Fibroblast of the aortic adventitia (primary cell): ENCODE results near the gene CDC42BPB. TPM values are rescaled to one million over a fixed set of nuclear protein-coding genes. Genes with fewer than 3 reads are reported as not detected.

Experiments used
- DNase-seq: peaks from one replicate; pipeline ENCODE4 v3.0.0-alpha.2; 2010; ENCODE audit warnings: low read depth
- H3K4me3 ChIP-seq: 2 replicates; pipeline ENCODE4 v1.5.1; 2011; ENCODE audit warnings: low read depth, mild to moderate bottlenecking, control low read depth, low read length, moderate library complexity
- total RNA-seq: library from RNA; depleted of rRNA; stranded (reverse); fragments of >200 nt; gene quantifications from 2 replicates; pipeline ENCODE4 v1.2.3, GENCODE V29; 2012; ENCODE audit warnings: low replicate concordance
- TF ChIP-seq, protein P1 (sequence below): IDR thresholded peaks from 2 replicates; pipeline ENCODE4 v1.5.1; 2011; ENCODE audit warnings: mild to moderate bottlenecking, low read length, control low read depth, inconsistent platforms; ENCODE audit not compliant: insufficient read depth

CDC42BPB gene
- total RNA-seq, 1 donor: 78.4 TPM

DNA sequence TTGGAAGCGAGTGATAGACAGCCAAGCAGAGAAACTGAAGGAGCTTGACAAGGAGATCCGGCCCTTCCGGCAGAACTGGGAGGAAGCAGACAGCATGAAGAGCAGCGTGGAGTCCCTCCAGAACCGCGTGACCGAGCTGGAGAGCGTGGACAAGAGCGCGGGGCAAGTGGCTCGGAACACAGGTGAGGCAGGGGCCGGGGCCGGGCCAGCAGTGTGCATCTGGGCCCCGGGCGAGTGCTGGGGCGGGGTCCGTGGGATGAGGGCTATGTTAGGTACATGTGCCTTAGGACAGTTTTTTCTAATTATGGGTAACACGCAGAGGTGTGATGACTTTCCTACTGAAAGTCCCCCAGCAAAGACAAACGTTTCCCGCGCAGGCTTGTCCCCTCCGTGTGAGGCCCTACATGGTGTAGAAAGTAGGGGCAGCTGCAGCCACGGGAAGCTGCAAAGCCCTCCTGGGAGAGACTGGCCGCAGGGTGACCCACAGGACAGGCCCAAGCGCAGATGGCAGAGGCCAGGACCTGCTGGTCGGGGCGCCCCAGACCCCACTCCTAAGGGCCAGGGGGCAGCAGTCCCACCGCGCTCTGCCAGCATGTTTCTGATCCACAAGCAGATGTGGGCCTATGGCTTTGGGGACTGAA is 154.0 kb downstream of the CDC42BPB start:
- no peak overlapping the region for H3K4me3 ChIP-seq
- no peak for DNase-seq
- TF ChIP-seq, protein P1, sequence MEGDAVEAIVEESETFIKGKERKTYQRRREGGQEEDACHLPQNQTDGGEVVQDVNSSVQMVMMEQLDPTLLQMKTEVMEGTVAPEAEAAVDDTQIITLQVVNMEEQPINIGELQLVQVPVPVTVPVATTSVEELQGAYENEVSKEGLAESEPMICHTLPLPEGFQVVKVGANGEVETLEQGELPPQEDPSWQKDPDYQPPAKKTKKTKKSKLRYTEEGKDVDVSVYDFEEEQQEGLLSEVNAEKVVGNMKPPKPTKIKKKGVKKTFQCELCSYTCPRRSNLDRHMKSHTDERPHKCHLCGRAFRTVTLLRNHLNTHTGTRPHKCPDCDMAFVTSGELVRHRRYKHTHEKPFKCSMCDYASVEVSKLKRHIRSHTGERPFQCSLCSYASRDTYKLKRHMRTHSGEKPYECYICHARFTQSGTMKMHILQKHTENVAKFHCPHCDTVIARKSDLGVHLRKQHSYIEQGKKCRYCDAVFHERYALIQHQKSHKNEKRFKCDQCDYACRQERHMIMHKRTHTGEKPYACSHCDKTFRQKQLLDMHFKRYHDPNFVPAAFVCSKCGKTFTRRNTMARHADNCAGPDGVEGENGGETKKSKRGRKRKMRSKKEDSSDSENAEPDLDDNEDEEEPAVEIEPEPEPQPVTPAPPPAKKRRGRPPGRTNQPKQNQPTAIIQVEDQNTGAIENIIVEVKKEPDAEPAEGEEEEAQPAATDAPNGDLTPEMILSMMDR: no peak

DNA sequence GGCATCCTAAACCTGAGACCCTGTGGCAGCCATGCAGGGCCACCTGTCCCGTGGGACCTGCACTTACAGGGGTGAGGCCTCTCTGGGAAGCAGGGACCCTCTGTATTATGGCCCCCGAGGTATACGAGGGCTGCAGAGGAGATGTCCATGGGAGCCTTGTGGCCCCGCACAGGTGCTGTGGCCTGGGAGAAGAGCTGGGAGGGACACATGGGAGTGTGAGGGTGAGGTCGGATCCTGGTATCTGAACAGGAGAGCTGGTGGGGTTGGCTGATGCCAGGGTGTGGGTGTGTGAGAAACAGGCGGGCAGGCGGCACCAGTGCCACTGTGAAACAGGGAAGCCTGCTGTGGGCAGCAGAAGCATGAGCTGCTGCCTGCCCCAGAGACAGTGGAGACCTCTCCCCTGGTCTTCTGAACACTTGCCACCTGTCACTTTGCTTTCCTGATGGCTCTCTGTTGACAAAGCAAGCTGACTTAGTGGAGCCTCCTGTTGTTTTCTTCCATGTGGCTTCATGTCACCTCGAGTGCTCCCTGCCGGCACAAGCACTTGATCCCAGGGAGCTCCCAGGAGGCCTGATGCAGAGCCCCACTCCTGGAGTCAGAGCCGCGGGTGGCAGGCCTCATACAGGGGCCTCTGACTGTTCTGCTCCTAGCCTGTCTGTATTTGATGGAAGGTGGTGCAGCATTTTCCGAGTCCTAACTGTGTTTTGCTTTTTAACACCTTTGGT is 154.7 kb downstream of the CDC42BPB start:
- TF ChIP-seq, protein P1: no peak
- DNase-seq: no peak
- H3K4me3 ChIP-seq: no peak overlapping the region

DNA sequence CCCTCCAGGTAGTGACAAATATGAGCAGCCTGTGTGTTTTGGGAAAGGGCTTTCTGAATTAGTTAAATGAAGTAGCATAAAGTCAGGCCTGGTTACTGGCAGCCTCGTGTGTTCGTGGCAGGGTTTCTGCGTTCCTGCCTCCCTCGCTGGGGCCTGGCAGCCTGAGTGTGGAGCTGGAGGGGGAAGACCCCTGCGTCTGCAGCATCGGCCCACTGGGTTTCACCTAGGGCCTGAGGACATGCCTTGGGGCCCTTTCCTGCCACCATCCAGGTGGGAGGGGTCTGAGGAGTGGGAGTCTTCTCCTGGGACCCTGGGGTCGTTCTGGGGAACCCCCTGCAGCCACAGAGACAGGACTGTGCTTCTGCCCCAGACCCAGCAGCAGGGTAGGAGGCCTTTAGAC is 155.3 kb downstream of the CDC42BPB start:
- no peak for DNase-seq
- TF ChIP-seq, protein P1: no peak
- no peak overlapping the region for H3K4me3 ChIP-seq

DNA sequence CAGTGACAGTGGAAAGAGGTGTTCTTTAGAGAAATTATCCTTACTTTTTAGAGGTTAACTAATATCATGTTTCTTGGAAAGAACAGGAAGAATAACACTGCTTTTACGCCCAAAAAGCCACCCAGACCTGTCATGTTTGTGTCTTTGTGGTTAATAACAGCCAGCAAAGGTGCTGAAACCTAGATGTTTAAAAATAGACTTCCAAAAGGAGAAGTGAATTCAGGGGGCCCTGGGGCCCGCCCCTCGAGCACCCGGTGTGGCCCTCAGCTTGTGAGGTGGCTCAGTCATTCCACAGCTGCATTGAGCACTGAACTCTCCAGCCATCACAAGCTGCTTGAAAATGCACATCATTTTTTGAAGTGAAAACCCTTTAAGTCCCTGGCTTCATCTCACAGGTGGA is 155.7 kb downstream of the CDC42BPB start:
- no peak overlapping the region for H3K4me3 ChIP-seq
- no peak for DNase-seq
- TF ChIP-seq, protein P1: no peak

DNA sequence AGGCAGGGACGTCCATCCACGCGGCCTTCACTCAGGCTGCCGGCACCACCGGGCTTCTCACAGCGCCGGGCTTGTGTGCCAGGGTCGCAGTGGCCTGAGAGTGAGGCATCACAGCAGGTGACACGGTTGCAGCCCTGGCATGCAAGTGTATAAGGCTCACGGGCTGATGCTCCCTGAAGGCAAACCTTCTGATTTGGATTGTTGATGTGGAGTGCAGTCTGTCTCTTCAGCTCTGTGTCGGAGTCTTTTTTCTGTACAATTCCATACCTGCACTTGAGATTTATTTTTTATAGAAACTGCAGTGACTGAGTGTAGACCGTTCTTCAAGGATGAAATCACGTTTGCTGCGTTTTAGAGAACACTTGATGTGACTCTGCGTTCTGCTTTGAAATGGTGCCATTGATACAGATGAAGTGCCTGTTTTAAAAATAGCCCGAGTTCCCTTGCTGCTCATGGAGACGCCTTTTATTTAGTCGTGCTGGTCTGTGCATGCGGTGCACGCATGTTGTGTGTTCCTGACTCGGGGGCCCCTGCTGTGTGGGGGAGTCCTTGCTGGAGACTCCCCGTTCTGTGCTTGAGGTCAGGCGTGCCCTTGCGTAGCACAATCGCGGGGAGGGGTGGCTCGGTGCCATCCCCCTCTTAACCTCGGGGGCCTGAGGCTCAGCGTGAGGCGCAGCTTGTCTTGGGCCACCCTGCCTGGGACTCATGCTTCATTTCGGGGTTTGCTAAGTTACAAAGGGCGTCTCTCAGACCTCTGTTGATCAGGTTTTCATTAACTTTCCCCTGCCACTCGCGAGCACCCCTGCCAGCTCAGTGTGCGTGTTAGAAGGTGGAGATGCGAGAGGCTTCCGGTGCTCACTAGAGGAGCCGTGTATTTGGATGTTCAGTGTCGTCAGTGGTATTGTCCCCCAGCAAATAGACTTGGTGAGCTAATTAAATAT is 156.4 kb downstream of the CDC42BPB start:
- TF ChIP-seq, protein P1: no peak
- DNase-seq: no peak
- H3K4me3 ChIP-seq: no peak overlapping the region

DNA sequence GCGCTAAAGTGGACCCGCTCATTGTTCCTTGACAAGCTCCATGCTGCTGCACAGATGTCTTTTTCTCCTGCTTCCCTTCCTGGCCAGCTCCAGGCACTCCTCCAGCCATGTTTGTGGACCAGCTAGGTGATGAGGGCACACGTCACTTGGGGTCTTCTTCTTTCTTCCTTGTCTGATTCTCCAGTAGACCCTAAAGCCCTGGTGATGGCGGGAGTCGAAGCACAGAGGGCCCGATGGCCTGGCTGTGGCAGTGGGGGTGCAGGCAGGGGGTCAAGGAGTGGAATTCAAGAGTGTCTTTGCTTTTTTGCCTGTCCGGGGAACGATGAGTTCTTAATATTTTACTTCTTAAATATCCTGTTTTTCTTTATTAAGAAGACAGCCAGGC is 157.8 kb downstream of the CDC42BPB start:
- TF ChIP-seq, protein P1: no peak
- DNase-seq: no peak
- no peak overlapping the region for H3K4me3 ChIP-seq
